H1 (cell line): ENCODE data around the gene STXBP2.
A peak's percentile ranks its signal among the peaks of the same experiment; 100 is the strongest.

Experiments
- CREB1 ChIP-seq: IDR thresholded peaks from 2 replicates; pipeline ENCODE4 v1.6.1; 2012; ENCODE audit warnings: inconsistent platforms
- CTCF ChIP-seq, 3 experiments: IDR thresholded peaks; 1 replicate in 2 of 3; 2 replicates in 1 of 3; pipeline versions ENCODE4 v1.5.1 to v1.6.1; 2011; ENCODE audit warnings: low read length in 3 of 3, mild to moderate bottlenecking in 3 of 3, inconsistent platforms in 2 of 3, low read depth in 1 of 3, moderate library complexity in 1 of 3; ENCODE audit not compliant: insufficient read depth in 1 of 3; ENCODE audit errors: control extremely low read depth in 1 of 3
- E2F6 ChIP-seq: IDR thresholded peaks from 2 replicates; pipeline ENCODE4 v1.6.1; 2012; ENCODE audit warnings: inconsistent platforms
- POLR2A ChIP-seq, 2 experiments: IDR thresholded peaks; 1 replicate in 1 of 2; 2 replicates in 1 of 2; pipeline ENCODE4 v1.6.1; 2011; ENCODE audit warnings: low read depth in 2 of 2, low read length in 2 of 2, mild to moderate bottlenecking in 2 of 2; ENCODE audit errors: control extremely low read depth in 1 of 2
- USF2 ChIP-seq: IDR thresholded peaks from 2 replicates; pipeline ENCODE4 v1.6.1; 2011; ENCODE audit warnings: low read length, improper control_type of control experiment

- TF ChIP-seq CREB1 (no peak), CTCF (IDR thresholded peaks at IDR 0.05; ENCODE audit: control extremely low read depth in 1 of 3, insufficient read depth in 1 of 3, low read depth in 1 of 3, low read length in 3 of 3) (no peak), POLR2A (IDR thresholded peaks at IDR 0.05; ENCODE audit: control extremely low read depth in 1 of 2, low read depth in 2 of 2, low read length in 2 of 2) (peak in 1 of 2 experiments; percentile 58; a peak in 1 of 3 replicates), E2F6 (no peak), USF2 (no peak)
These were observed 3.2 kb upstream of the STXBP2 start, which contains the start of gene PCP2 for GRCh38 chr19:7633698-7634097.
